Measurements from ENCODE around the gene SGSM2.

The SGSM2 gene

DNA sequence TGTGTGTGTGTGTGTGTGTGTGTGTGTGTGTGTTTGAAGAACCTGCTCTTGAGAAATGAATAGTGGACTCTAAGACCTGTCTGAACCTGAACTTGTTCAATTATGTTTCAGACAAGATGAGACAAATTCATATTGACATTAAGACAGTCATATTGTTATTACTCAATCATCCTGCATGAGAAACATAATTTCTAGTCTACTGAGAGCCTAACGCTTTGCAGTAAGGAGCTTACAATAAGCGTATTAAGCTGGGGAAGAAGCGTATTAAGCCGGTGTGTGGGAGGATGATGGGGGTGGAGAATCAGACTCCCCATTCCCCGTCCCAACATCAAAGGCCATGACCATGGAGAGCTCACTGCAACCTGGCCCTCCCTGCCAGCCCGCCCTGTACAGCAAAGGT lies 86.0 kb downstream of the SGSM2 start:
- no peak for DNase-seq (ENCODE audit: low spot score)

DNA sequence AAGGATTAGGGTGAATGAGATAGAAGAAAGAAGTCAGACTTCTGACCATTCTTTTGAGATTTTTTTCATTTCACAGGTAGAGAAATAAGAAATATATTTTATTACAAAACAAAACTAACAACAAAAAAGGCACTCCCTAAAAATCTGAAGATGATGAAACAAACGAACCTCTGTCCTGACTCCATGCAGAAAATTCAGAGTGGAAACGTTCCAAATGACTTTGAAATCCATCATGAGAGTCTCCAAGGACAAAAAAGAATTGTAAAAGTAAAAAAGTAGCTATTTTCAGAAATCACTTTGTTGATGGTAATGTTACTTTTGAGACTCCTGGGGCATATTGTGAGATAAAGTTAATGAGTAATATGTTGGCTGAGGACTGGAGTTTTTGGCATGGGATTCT lies 89.9 kb downstream of the SGSM2 start:
- no peak for DNase-seq (ENCODE audit: low spot score)

DNA sequence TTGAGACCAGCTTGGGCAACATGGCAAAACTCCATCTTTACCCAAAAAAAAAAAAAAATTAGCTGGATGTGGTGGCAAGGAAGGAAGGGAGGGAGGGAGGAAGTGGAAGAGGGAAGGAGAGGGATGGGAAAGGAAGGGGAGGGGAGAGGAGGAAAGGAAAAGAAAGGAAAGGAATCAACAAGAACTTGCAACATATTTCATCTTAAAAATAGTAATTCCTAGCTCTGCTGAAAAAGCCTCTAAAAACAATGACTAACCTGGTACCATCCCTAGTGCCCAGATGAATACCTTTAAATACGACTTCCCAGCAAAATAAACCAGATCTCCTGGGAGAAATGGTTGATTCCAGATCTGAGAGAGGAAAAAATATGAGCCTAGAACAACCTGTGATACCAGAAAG lies 90.6 kb downstream of the SGSM2 start:
- no peak for DNase-seq (ENCODE audit: low spot score)

Data from CD4-positive, alpha-beta T cell treated with Interleukin-6 at 100 ng/mL for 8 hours (primary cell).